Kidney (tissue), 14 donors: Measurements from ENCODE around the gene CA10. TPM values are rescaled to one million over a fixed set of nuclear protein-coding genes. Genes with fewer than 3 reads are reported as not detected.

Experiments used
- DNase-seq, 5 donors: peaks; one replicate each; pipeline ENCODE4 v3.0.0-alpha.2; 2013 to 2020
- FAIRE-seq: peaks from 2 replicates; lab custom pipeline; 2012; peaks lifted over from hg19 to GRCh38; lab: Jason Lieb, UNC
- H3K27ac ChIP-seq, 2 donors: one replicate each; pipeline ENCODE4 v1.7.0; 2013; ENCODE audit warnings: low read depth in 2 of 2, low read length in 2 of 2, inconsistent platforms in 1 of 2
- H3K27me3 ChIP-seq: one replicate; pipeline ENCODE4 v1.7.1; 2013; ENCODE audit warnings: low read length, inconsistent platforms; ENCODE audit not compliant: control insufficient read depth, insufficient read depth
- H3K36me3 ChIP-seq, 3 donors: one replicate each; pipeline versions ENCODE4 v1.7.0 to v1.7.1; 2013; ENCODE audit warnings: low read length in 3 of 3, control low read depth in 1 of 3, inconsistent platforms in 1 of 3; ENCODE audit not compliant: insufficient read depth in 3 of 3, control insufficient read depth in 2 of 3
- H3K4me1 ChIP-seq, 3 donors: one replicate each; pipeline versions ENCODE4 v1.7.0 to v1.7.1; 2013; ENCODE audit warnings: low read length in 3 of 3, inconsistent platforms in 1 of 3, low read depth in 1 of 3; ENCODE audit not compliant: control insufficient read depth in 2 of 3, insufficient read depth in 2 of 3
- H3K4me3 ChIP-seq, 3 donors: one replicate each; pipeline versions ENCODE4 v1.7.0 to v1.8.1; 2013; ENCODE audit warnings: low read length in 3 of 3, control low read depth in 1 of 3, inconsistent platforms in 1 of 3
- H3K9ac ChIP-seq, 3 donors: one replicate each; pipeline versions ENCODE4 v1.7.0 to v1.7.1; 2013; ENCODE audit warnings: low read length in 3 of 3, control low read depth in 1 of 3, inconsistent platforms in 1 of 3
- H3K9me3 ChIP-seq, 3 donors: one replicate each; pipeline versions ENCODE4 v1.7.0 to v1.7.1; 2013; ENCODE audit warnings: low read length in 3 of 3, control low read depth in 1 of 3, inconsistent platforms in 1 of 3; ENCODE audit not compliant: control insufficient read depth in 2 of 3, insufficient read depth in 1 of 3
- intact Hi-C: fragments of 100-400 bp; cut with DNase I; formaldehyde crosslinking; loops from one replicate; pipeline ENCODE4 v1.11.1; 2022
- polyA plus RNA-seq: library from polyadenylated mRNA; stranded (reverse); fragments of 350-450 nt; fragmentation: Illumina TruSeq; extraction: RNeasy Lipid Tissue Mini Kit (QIAGEN cat#74804); gene quantifications from one replicate; pipeline ENCODE4 v1.2.3, GENCODE V29; 2014; ENCODE audit warnings: low read depth, low replicate concordance; ENCODE audit not compliant: insufficient read depth
- total RNA-seq: library from RNA; stranded (reverse); fragmentation: NEBNext Ultra II Directional; extraction: Animal tissue kit (Norgen Biotek cat#: 25700); gene quantifications from one replicate; pipeline ENCODE4 v1.2.1, GENCODE V29; 2021
- TF ChIP-seq, protein P1 (sequence below): IDR thresholded peaks from 3 replicates; pipeline ENCODE4 v1.5.1; 2012; ENCODE audit warnings: mild to moderate bottlenecking, moderate library complexity, borderline replicate concordance; ENCODE audit not compliant: insufficient read depth; ENCODE audit errors: extremely low read depth
- donor health status: control.
- donor health status: control.
- donor health status: control.
- donor health status: control.
- donor health status: control.
- donor health status: DM: yes; HTN: yes; CAD: no.
- donor health status: Normal renal cell carcinoma (clear cell type).

CA10 gene
- total and polyA plus RNA-seq, 2 donors from 2014 or later: 3.7 to 9.8 TPM

DNA sequence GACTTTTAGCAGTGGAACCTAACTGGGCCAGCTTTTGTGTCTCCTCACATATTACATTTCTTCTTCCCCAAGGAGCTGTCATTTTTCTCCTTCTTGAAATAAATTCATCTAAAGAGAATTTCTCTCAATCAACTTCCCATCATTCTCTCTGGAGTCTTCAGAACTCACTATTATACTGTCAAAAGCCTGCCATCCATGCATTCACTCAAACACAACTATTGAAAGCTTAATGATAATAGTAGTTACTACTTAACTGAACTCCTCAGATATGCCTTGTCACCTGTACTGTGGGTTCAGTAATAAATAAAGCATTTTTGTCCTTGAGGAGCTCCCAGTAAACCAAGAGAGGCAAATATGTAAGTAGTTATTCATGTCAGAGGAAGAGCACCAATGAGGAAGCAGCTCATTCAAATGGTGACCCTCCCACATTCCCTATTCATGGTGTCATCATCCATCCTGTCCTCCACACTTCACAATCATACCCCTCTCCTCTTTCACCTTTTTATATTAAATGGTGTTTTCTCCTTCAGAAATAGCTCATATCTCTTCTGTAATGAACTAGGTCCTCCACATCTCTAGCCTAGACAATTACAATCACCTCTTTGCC lies 162.6 kb downstream of the CA10 start:
- no peaks in the 10 kb centered on the region for H3K9me3 ChIP-seq
- no peak overlapping the region for H3K27ac ChIP-seq
- TF ChIP-seq, protein P1, sequence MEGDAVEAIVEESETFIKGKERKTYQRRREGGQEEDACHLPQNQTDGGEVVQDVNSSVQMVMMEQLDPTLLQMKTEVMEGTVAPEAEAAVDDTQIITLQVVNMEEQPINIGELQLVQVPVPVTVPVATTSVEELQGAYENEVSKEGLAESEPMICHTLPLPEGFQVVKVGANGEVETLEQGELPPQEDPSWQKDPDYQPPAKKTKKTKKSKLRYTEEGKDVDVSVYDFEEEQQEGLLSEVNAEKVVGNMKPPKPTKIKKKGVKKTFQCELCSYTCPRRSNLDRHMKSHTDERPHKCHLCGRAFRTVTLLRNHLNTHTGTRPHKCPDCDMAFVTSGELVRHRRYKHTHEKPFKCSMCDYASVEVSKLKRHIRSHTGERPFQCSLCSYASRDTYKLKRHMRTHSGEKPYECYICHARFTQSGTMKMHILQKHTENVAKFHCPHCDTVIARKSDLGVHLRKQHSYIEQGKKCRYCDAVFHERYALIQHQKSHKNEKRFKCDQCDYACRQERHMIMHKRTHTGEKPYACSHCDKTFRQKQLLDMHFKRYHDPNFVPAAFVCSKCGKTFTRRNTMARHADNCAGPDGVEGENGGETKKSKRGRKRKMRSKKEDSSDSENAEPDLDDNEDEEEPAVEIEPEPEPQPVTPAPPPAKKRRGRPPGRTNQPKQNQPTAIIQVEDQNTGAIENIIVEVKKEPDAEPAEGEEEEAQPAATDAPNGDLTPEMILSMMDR: no peak
- no peak overlapping the region for H3K4me3 ChIP-seq
- intact Hi-C loops: no loop called here
- FAIRE-seq (no peak), DNase-seq (no peak)
- no peaks in the 10 kb centered on the region for H3K36me3 ChIP-seq
- H3K4me1 ChIP-seq: no peaks in the 10 kb centered on the region
- no peaks in the 10 kb centered on the region for H3K27me3 ChIP-seq
- H3K9ac ChIP-seq: no peak overlapping the region

DNA sequence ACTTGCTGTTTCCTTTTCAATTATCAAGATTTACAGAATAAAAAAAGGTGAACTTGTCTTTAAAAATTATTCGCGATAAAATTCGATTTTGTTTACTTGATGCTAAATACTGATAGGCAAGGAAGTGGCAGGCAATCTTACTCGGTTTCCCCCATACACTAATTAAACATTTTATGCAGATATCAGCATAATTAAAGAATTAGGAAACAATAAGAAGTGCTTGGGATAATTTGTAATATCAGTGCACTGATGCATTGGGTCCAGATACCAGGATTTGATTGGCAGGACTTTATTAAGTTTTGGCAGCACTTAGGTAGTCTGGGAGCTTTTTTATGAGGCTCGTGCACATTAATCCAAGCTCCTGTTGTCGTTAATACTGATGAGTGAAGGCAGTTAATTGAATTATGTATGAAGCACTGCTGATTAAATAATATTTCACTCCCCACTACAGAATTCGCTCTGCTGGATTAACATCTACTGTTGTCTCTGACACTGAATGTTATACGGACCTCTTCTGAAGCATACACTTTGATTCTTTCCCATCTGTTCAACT lies 165.6 kb downstream of the CA10 start:
- Histone ChIP-seq H3K27me3 (no peaks in the 10 kb centered on the region), H3K9ac (no peak overlapping the region), H3K4me3 (no peak overlapping the region), H3K9me3 (no peaks in the 10 kb centered on the region), H3K4me1 (no peaks in the 10 kb centered on the region), H3K36me3 (no peaks in the 10 kb centered on the region), H3K27ac (no peak overlapping the region)
- DNase-seq: no peak
- TF ChIP-seq, protein P1: no peak
- intact Hi-C loops: no loop called here
- FAIRE-seq: no peak

DNA sequence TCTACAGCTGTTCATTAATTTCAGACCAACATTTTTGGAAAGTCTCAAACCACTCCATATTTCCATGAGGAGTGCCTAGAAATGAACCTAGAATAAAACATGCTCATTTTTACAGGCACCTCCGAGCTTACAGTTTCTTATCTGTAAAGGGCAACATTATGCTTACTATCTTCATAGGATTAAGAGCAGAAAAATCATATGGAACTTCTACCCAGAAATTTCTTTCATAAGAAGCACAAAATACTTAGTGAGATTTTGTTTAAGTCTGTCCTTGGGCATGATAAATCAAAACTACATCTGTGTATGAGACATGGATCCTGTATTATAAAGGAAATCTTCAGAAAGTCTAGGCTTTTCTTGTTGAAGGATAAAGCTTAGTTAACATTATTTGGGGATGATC lies 187.4 kb downstream of the CA10 start:
- FAIRE-seq (no peak), DNase-seq (no peak)
- H3K27ac ChIP-seq: no peak overlapping the region
- intact Hi-C loops: no loop called here
- H3K4me1 ChIP-seq: no peaks in the 10 kb centered on the region
- no peak overlapping the region for H3K4me3 ChIP-seq
- H3K9ac ChIP-seq: no peak overlapping the region
- TF ChIP-seq, protein P1: no peak
- no peaks in the 10 kb centered on the region for H3K9me3 ChIP-seq
- no peaks in the 10 kb centered on the region for H3K36me3 ChIP-seq
- H3K27me3 ChIP-seq: no peaks in the 10 kb centered on the region
